ENCODE data around the gene C2CD4D. TPM values are rescaled to one million over a fixed set of nuclear protein-coding genes. Genes with fewer than 3 reads are reported as not detected.

The C2CD4D gene
- total RNA-seq, 1 experiment from 2014 or later = not detected

- POLR2A ChIA-PET (ENCODE audit: low non-redundant PET) = no interaction called here
- Histone ChIP-seq H3K36me3 (ENCODE audit: insufficient read depth, low read length, poor library complexity, severe bottlenecking) (no peaks in the 10 kb centered on the region), H3K27me3 (replicated peaks; ENCODE audit: insufficient read depth, low read depth, low read length, poor library complexity) (peaks cover 47% of the 10 kb centered on the region), H3K27ac (ENCODE audit: low read depth, low read length, poor library complexity, severe bottlenecking) (no peak overlapping the region), H3K4me3 (ENCODE audit: low read depth, low read length, poor library complexity, severe bottlenecking) (peak overlapping the region; percentile 40), H3K9me3 (ENCODE audit: low read depth, low read length, poor library complexity, severe bottlenecking) (no peaks in the 10 kb centered on the region), H3K4me1 (ENCODE audit: insufficient read depth, low read length, poor library complexity, severe bottlenecking) (peaks cover 10% of the 10 kb centered on the region)
- intact Hi-C loops (cut with micrococcal nuclease; ENCODE audit: unreplicated experiment) = loop anchor here (5.0 kb wide), 1 partner anchor 306 kb away; no protein-coding TSS in a partner anchor
- CTCF ChIA-PET = no interaction called here
- no peak for DNase-seq (ENCODE audit: low spot score)
- no TSS peak for BruUV-seq (replicated peaks)
- TF ChIP-seq EZH2 (IDR thresholded peaks at IDR 0.05; ENCODE audit: borderline replicate concordance, low read depth, low read length, poor library complexity, severe bottlenecking) (peak; percentile 90), CTCF (conservative IDR thresholded peaks at IDR 0.05; ENCODE audit: low read depth, low read length) (no peak)
Observed at GRCh38 chr1:151838222-151839081, 1.2 kb downstream of the C2CD4D start.

GRCh38 chr1:151837884-151838221 lies 1.8 kb downstream of the C2CD4D start:
- H3K27me3 ChIP-seq (replicated peaks; ENCODE audit: insufficient read depth, low read depth, low read length, poor library complexity) = peaks cover 47% of the 10 kb centered on the region

GRCh38 chr1:151837197-151837596 lies 2.4 kb downstream of the C2CD4D start:
- H3K36me3 ChIP-seq (ENCODE audit: insufficient read depth, low read length, poor library complexity, severe bottlenecking) = no peaks in the 10 kb centered on the region
- no peak for DNase-seq (ENCODE audit: low spot score)
- H3K27me3 ChIP-seq (replicated peaks; ENCODE audit: insufficient read depth, low read depth, low read length, poor library complexity) = peaks cover 47% of the 10 kb centered on the region
- no TSS peak for BruUV-seq (replicated peaks)
- POLR2A ChIA-PET (ENCODE audit: low non-redundant PET) = no interaction called here
- H3K27ac ChIP-seq (ENCODE audit: low read depth, low read length, poor library complexity, severe bottlenecking) = no peak overlapping the region
- H3K4me1 ChIP-seq (ENCODE audit: insufficient read depth, low read length, poor library complexity, severe bottlenecking) = peaks cover 10% of the 10 kb centered on the region
- intact Hi-C loops (cut with micrococcal nuclease; ENCODE audit: unreplicated experiment) = loop anchor here (5.0 kb wide), 1 partner anchor 305 kb away; no protein-coding TSS in a partner anchor
- no peaks in the 10 kb centered on the region for H3K9me3 ChIP-seq (ENCODE audit: low read depth, low read length, poor library complexity, severe bottlenecking)
- TF ChIP-seq CTCF (conservative IDR thresholded peaks at IDR 0.05; ENCODE audit: low read depth, low read length) (no peak), EZH2 (IDR thresholded peaks at IDR 0.05; ENCODE audit: borderline replicate concordance, low read depth, low read length, poor library complexity, severe bottlenecking) (no peak)
- CTCF ChIA-PET = interaction anchor here (0.6 to 1.0 kb wide), 4 partner anchors 19 to 536 kb away, joined by 3 to 5 read pairs (median 4); no protein-coding TSS in a partner anchor
- H3K4me3 ChIP-seq (ENCODE audit: low read depth, low read length, poor library complexity, severe bottlenecking) = no peak overlapping the region

More at GRCh38 chr1:151837884-151838221, 1.8 kb downstream of the C2CD4D start:
- CTCF ChIA-PET = no interaction called here
- Histone ChIP-seq H3K4me3 (ENCODE audit: low read depth, low read length, poor library complexity, severe bottlenecking) (peak overlapping the region; percentile 40), H3K9me3 (ENCODE audit: low read depth, low read length, poor library complexity, severe bottlenecking) (no peaks in the 10 kb centered on the region), H3K27ac (ENCODE audit: low read depth, low read length, poor library complexity, severe bottlenecking) (no peak overlapping the region), H3K4me1 (ENCODE audit: insufficient read depth, low read length, poor library complexity, severe bottlenecking) (peaks cover 10% of the 10 kb centered on the region), H3K36me3 (ENCODE audit: insufficient read depth, low read length, poor library complexity, severe bottlenecking) (no peaks in the 10 kb centered on the region)
- intact Hi-C loops (cut with micrococcal nuclease; ENCODE audit: unreplicated experiment) = loop anchor here (5.0 kb wide), 1 partner anchor 306 kb away; no protein-coding TSS in a partner anchor
- DNase-seq (ENCODE audit: low spot score) = no peak
- no TSS peak for BruUV-seq (replicated peaks)
- TF ChIP-seq CTCF (conservative IDR thresholded peaks at IDR 0.05; ENCODE audit: low read depth, low read length) (no peak), EZH2 (IDR thresholded peaks at IDR 0.05; ENCODE audit: borderline replicate concordance, low read depth, low read length, poor library complexity, severe bottlenecking) (no peak)
- POLR2A ChIA-PET (ENCODE audit: low non-redundant PET) = no interaction called here
